NCI-H146 treated with DMSO at 0.1 percent for 48 hours (cell line): ENCODE results near the gene TARP.
"Not testable (repeated sequence)": the region's sequence is repeated elsewhere in the genome, so short reads cannot be mapped to it uniquely, and the experiment has no call there.

ENCODE experiments used
- DNase-seq: peaks from one replicate; lab custom pipeline; 2025; ENCODE audit not compliant: unreplicated experiment; lab: John Stamatoyannopoulos, UW

The TARP gene

DNA sequence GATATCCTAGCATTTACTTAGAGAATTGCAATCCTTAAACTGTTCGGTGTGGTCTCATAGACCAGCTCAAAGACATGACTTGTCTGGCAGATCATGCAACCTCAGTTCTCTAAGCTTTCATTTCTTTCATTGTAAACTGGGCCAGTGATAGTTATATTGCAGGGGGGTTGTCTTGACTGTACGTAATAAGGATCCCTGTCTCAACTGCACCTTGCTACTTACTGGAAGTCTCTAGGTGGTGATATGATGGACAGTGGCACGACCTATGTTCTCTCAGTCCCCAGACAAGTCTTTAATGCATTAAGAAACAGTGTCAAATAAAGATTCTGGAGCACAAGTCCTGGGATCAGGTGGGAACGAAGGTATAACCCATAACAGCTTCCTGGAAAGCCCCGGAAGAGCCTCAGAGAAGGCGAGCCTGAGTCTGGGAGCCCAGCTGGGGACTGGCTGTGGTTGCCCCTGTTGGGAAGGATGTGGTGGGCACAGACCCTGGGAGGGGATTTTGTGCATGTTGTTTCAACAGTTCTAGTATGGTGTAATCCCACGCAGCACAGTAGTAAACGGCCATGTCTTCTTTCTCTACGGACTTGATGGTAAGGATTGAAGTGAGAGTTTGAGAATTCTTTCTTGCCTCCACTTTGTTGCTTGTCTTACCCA, 26.0 kb upstream of the TARP start:
- no peak for DNase-seq

- DNase-seq, result no peak
These were observed 22.8 kb upstream of the TARP start for GRCh38 chr7:38296059-38296857.

DNA sequence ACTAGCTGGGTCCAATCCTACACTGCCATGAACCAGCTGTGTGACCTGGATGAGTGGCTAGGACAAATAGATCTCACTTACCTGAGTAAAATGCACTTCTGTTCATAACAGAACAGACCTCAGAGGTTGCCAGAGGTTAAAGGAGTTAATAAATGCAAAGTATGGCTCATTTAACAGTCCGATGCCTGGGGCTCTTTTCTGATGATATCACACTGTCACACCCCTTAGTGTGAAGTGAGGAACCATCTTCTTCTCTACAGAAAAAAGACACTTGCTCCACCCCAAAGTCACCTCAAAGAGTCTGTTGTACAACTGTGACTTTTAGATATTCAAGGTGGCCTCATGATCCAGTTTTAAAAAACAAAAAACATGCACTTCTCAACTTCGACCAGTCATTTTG, 21.5 kb upstream of the TARP start:
- no peak for DNase-seq

GRCh38 chr7:38292442-38292841, 19.0 kb upstream of the TARP start:
- DNase-seq, result no peak

DNA sequence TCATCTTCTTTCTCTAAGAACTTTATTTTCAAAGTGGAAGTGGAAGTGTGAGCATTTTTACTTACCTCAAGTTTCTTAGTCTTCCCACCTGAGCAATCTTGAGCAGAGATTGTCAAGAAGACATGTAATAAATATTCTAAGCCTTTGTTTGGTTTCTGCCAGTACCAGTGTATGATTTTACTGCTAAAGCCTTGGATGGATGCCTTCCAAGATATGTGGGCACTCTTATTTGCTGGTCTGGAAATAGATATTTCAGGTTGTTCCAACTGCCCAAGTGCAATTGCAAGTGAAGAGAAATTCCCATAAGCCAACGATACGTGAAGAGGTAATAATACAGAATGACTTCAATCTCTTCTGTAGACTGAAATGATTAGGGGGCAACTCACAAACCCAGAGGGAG, 18.2 kb upstream of the TARP start:
- no peak for DNase-seq

DNA sequence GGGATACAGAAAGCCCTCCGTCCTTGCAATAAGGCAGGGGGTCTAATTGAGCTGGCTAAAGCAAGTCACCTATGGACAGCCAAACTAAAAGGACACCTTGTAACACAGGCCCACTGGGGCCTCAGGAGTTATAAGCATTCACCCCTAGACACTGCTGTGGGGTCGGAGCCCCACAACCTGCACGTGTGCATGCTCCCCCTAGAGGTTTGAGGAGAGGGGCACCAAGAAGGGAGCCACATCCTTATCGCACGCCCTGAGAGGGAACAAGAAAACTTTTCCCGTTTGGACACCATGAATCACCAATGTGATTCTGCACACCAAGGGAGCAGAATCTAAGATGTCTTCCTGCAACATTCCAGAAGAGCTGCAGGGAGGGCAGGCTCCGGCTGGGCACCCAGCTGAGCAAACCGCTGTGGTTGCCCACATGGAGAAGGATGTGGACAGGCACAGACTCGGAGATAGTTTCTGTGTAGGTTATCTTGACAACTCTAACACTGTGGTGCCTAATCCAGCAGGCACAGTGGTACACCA, 17.7 kb upstream of the TARP start:
- no peak for DNase-seq

DNA sequence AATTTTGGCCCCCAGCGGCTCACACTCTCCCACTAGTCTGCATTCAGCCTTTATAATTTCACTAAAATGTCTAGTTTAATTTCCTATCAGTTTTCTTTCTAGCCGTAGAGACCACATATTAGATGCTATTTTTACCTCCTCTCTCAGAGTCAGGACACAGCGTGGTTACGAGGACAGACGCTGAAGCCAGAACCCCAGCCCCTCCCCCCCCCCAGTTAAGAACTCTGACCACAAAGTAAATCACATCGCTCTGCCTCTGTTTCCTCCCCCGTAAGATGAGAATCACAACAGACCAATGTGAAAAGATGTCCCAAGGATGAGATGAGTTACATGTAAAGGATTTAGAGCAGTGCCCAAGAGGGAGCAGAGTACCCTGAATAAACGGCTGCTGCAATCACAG, 11.1 kb upstream of the TARP start:
- no peak for DNase-seq

DNA sequence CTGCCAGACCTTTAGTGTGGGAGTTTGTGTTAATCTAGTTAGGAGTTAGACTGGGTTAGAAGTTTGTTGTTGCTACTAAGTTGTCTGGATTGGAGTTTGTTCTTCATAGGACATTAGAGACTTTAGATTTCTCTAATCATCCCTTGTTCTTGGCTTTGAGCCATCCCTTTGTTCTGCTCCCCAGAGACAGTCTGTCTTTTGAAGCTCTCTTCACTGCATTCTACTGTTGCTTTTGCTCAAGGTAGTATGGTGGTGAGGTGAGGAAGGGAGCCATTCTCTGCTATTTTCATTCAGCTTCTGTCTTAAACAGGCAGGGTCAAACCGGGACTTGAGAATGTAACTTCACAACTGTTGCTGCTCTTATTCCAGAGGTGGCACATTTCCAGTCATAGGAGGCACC, 10.4 kb upstream of the TARP start:
- no peak for DNase-seq

DNA sequence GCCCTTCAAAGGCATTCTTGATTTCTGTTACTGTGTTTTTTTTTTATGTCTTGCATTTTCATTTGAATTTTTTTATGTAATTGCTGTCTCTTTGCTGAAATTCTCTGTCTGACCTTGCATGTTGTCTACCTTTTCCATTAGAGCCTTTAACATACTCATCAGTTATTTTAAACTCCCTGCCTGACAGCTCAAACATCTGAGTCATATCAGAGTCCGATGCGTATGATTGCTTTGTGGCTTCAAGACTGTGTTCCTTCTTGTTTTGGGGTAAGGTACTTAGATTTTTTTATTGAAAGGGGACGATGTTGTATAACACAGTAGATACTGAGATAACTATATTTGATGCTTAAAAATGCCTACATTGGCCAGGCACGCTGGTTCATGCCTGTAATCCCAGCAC, 9.7 kb upstream of the TARP start:
- no peak for DNase-seq

DNA sequence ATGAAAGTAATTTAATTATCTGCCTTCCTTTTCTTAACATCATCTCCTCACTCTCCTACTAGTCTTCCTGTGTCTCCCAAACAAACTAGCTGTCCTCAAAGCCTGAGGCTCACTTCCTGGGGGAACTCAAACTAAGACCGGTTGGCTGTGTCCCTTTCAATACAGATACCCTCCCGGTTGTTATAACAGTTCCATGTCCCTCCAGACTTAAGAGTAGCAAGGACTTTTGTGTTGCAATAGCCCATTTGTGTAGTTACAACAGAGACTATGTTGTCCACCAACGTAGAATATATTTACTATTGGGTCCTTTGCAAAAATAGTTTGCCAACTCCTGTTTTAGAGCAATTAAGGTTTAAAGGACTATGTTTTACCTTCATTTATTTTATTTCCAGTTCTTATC, 8.6 kb upstream of the TARP start:
- no peak for DNase-seq

DNA sequence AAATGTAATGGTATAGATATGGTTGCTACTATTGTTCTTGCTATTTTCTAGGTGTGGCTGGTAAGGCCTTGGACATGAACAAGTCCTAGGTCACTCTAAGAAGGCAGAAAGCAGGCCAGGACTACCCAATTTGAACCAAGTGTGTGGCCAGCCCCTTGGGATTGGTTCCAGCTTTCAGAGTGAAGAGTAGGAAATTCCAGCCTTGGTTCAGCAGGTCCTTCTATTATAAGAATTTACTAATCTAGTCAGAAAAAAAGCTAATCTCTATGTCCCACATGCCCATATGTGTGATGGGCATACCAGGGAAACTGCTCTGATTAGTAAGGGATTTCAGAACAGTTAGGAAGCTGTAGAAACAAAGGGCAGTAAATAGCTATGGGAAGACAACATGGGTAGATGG, 7.8 kb upstream of the TARP start:
- DNase-seq, result no peak

- DNase-seq, result no peak
These were observed 7.3 kb upstream of the TARP start for GRCh38 chr7:38280707-38281106.

- no peak for DNase-seq
These were observed 6.6 kb upstream of the TARP start for GRCh38 chr7:38280000-38280399.

GRCh38 chr7:38276096-38276877, 2.9 kb upstream of the TARP start:
- no peak for DNase-seq

DNA sequence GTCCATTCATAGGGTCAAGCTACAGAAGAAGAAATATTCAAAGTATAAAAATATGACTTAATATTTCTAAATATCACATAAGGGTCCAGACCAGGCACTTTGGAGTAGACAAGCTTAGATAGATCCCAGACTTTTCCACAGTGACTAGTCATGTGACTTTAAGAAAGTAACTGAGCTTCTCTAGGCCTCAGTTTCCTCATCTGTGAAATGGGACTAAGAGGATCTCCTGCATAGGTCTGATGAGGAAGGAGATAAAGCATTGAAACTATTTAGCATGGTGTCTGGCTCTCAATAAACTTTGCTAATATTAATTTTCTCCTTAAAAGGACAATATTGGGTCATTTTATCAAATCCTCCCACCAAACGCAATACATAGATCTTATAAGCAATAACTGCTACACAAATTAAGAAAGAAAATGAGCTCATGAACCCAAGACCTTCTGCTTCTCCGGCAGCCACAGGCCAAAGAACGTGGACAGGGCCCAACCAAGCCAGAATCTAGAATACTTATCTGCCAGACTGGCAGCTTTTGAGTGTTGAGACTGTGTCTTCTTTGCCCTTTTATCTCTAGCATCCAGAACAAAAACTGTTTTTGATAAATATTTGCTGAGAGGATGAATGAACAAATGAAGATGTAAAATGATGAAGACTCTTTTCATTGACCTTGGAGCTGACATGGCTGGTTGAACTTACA, 1.6 kb upstream of the TARP start:
- DNase-seq, result no peak

DNA sequence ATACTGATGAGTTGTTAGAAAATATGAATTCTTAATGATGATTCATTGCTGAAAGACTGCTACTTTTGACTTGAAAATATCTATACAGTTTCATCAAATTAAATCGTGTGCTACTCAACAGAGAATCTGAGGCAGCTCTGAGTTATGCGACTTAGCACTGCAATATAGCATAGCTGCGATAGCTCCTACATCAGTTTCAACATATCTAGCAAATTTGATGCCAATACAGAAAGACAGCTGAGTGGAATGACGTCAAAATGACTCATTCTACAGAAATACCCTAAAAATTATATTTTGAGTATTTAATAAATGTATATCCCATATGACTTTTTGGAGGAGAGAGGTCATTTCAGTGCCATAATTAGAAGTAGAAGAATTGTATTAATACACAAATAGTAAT, 1.1 kb upstream of the TARP start:
- no peak for DNase-seq

DNA sequence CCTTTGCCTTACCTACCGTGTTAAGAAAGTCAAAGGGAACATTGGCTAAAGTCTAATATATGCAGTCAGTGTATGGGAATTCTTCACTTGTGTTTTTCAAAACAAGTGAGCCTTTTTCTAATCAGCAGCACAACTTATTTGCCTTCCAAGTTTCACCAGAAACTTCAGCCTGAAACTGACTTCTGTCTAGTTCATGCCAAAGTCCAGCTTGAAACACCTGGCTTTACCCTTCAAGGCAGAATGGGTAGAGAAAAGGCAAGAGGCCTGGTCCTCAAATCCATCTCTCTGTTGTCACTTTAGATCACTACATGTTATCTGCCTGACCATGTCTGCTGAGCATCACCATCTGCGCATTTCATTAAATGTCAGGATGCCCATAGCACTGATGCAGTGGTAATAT, 3.0 kb downstream of the TARP start:
- not testable (repeated sequence) for DNase-seq

GRCh38 chr7:38269704-38270346, 3.6 kb downstream of the TARP start:
- DNase-seq, result not testable (repeated sequence)

GRCh38 chr7:38265958-38266357, 7.5 kb downstream of the TARP start:
- not testable (repeated sequence) for DNase-seq

- DNase-seq, result not testable (repeated sequence)
These were observed 8.8 kb downstream of the TARP start for GRCh38 chr7:38264602-38265001.

DNA sequence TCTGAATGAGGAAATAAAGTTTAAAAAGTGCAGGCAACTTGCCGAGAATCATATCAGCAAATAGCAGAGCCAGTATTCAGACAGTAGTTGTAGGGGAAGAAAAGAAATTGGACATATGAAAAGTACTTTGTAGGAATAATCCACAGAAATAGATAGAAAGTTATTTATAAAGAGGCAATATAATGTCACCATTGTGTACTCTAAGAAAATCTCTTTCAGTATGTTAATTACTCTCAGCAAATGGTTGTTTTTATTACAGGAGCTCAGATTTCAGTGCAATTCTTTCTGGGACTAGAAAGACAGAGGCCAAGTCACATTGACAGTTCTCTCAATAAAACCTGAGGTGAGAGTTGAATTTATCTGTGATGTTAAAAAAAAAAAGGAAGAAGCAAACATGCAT, 10.2 kb downstream of the TARP start:
- DNase-seq, result not testable (repeated sequence)
